ENCODE measurements around the gene GRK2. TPM values are rescaled to one million over a fixed set of nuclear protein-coding genes. Genes with fewer than 3 reads are reported as not detected.
A peak's percentile ranks its signal among the peaks of the same experiment; 100 is the strongest.

Gene GRK2
- total and polyA plus RNA-seq, 2 of the 13 experiments (the other 11 are each of a cell fraction or from before 2014, with no cell fraction given): 31.3 to 42.4 TPM

DNA sequence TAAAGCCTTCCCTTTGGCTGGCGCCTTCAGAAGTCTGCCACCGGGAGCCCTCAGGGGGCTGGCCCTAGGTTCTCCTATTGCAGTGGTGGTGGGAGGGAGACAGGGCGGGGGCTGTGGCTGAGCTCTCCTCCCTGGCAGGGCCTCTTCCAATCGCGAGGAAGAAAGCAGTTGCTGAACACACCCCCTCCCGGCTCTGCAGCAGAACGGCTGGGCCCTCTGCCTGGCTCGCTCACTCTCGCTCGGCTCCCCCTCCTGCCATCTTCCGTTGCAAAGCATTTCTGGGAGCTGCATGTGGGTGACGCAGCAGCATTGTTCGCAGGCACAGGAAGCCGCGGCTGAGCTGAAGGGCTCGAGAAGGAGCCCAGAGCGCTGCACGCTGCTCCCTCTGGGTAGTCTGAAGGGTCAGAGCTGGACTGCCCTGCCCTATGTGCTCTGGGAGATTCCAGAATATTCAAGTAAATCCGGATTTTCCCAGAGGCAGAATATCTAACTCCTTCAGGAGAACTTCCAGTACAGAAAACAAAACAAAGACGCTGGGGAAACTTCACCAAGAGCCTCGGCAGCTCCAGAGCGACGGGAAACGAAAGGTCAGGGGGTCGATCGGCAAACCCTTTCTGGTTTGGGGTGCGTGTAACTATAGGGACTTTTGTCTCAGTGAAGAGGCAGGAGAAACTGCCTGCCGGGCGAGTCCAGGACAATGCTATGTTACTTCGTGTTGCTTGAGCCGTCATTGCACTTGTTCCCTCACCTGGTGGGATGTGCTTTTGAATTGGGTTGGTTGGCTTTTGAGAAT lies 26.3 kb upstream of the GRK2 start (continued):
- TF ChIP-seq MEF2D (CRISPR knock-in tag; IDR thresholded peaks at IDR 0.05): no peak; the same call in 1 of the 2 replicates
- TF ChIP-seq ZFP36L1 (CRISPR knock-in tag; IDR thresholded peaks at IDR 0.05): peak; percentile 74; the same call in 1 of the 2 replicates
- peak; percentile 80; the same call in 1 of the 2 replicates for TF ChIP-seq ZNF614 (CRISPR knock-in tag; IDR thresholded peaks at IDR 0.05; ENCODE audit: borderline replicate concordance)
- no peak for TF ChIP-seq GTF3A (CRISPR knock-in tag; conservative IDR thresholded peaks at IDR 0.05)
- no peak for TF ChIP-seq CCAR2 (optimal IDR thresholded peaks at IDR 0.05; ENCODE audit: low read depth, low read length)
- no peak for TF ChIP-seq SP1 (IDR thresholded peaks at IDR 0.05)
- peak; percentile 83 for TF ChIP-seq SP1 (CRISPR knock-in tag; IDR thresholded peaks at IDR 0.05)
- no peak for TF ChIP-seq ZNF776 (CRISPR knock-in tag; IDR thresholded peaks at IDR 0.05)
- TF ChIP-seq, protein P1, sequence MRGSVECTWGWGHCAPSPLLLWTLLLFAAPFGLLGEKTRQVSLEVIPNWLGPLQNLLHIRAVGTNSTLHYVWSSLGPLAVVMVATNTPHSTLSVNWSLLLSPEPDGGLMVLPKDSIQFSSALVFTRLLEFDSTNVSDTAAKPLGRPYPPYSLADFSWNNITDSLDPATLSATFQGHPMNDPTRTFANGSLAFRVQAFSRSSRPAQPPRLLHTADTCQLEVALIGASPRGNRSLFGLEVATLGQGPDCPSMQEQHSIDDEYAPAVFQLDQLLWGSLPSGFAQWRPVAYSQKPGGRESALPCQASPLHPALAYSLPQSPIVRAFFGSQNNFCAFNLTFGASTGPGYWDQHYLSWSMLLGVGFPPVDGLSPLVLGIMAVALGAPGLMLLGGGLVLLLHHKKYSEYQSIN (CRISPR knock-in tag; IDR thresholded peaks at IDR 0.05; ENCODE audit: borderline replicate concordance): no peak
- no peak for TF ChIP-seq ZFP62 (CRISPR knock-in tag; IDR thresholded peaks at IDR 0.05)
- 0 out of 2 replicates have a peak, but pooled peaks have one; percentile 27 for TF ChIP-seq ZNF563 (CRISPR knock-in tag; IDR thresholded peaks at IDR 0.05)
- TF ChIP-seq ZBTB7B (CRISPR knock-in tag; IDR thresholded peaks at IDR 0.05): peak; percentile 67; the same call in 1 of the 2 replicates
- peak; percentile 83; the same call in 1 of the 2 replicates for TF ChIP-seq YEATS2 (CRISPR knock-in tag; IDR thresholded peaks at IDR 0.05; ENCODE audit: borderline replicate concordance)
- no peak for TF ChIP-seq XBP1 (CRISPR knock-in tag; IDR thresholded peaks at IDR 0.05)
- TF ChIP-seq THYN1 (CRISPR knock-in tag; IDR thresholded peaks at IDR 0.05; ENCODE audit: borderline replicate concordance, low read depth): no peak
- no peak for TF ChIP-seq PRPF4 (IDR thresholded peaks at IDR 0.05; ENCODE audit: low read depth, low read length, poor library complexity, severe bottlenecking)
- TF ChIP-seq ZNF562 (CRISPR knock-in tag; IDR thresholded peaks at IDR 0.05; ENCODE audit: borderline replicate concordance): no peak
- TF ChIP-seq, protein P2, sequence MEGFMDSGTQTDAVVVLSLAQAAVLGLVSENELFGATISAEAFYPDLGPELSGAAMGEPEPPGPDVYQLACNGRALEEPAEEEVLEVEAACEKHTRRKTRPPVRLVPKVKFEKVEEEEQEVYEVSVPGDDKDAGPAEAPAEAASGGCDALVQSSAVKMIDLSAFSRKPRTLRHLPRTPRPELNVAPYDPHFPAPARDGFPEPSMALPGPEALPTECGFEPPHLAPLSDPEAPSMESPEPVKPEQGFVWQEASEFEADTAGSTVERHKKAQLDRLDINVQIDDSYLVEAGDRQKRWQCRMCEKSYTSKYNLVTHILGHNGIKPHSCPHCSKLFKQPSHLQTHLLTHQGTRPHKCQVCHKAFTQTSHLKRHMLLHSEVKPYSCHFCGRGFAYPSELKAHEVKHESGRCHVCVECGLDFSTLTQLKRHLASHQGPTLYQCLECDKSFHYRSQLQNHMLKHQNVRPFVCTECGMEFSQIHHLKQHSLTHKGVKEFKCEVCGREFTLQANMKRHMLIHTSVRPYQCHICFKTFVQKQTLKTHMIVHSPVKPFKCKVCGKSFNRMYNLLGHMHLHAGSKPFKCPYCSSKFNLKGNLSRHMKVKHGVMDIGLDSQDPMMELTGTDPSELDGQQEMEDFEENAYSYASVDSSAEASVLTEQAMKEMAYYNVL (CRISPR knock-in tag; IDR thresholded peaks at IDR 0.05; ENCODE audit: borderline replicate concordance): no peak
- no peak for TF ChIP-seq SMAD1 (CRISPR knock-in tag; IDR thresholded peaks at IDR 0.05; ENCODE audit: borderline replicate concordance, low read depth)
- no peak for TF ChIP-seq NFIC (IDR thresholded peaks at IDR 0.05; ENCODE audit: low read length)
- TF ChIP-seq, protein P3, sequence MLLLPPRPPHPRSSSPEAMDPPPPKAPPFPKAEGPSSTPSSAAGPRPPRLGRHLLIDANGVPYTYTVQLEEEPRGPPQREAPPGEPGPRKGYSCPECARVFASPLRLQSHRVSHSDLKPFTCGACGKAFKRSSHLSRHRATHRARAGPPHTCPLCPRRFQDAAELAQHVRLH (CRISPR knock-in tag; IDR thresholded peaks at IDR 0.05; ENCODE audit: borderline replicate concordance, low read depth): peak; percentile 86; the same call in 1 of the 2 replicates
- TF ChIP-seq, protein P4, sequence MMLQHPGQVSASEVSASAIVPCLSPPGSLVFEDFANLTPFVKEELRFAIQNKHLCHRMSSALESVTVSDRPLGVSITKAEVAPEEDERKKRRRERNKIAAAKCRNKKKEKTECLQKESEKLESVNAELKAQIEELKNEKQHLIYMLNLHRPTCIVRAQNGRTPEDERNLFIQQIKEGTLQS (CRISPR knock-in tag; IDR thresholded peaks at IDR 0.05): peak; percentile 67; the same call in 1 of the 2 replicates

Data from HepG2 (cell line).